Mesenchymal stem cell (in vitro differentiated cells and primary cell): ENCODE measurements around the gene MADD.

Experiments used
- DNase-seq: peaks from one replicate; pipeline ENCODE4 v3.0.0-alpha.2; 2013
- H2AFZ ChIP-seq: one replicate; pipeline ENCODE4 v1.6.1; 2013; ENCODE audit warnings: low read depth, mild to moderate bottlenecking, control low read depth, inconsistent platforms, low read length, moderate library complexity
- H2AK5ac ChIP-seq: 2 replicates; pipeline ENCODE4 v1.6.1; 2013; ENCODE audit warnings: low read length, moderate library complexity, mild to moderate bottlenecking, inconsistent platforms; ENCODE audit not compliant: severe bottlenecking
- H2BK120ac ChIP-seq: one replicate; pipeline ENCODE4 v1.6.1; 2013; ENCODE audit warnings: low read depth, mild to moderate bottlenecking, inconsistent platforms, low read length, moderate library complexity
- H2BK12ac ChIP-seq, 2 experiments: one replicate each; pipeline ENCODE4 v1.6.1; 2013; ENCODE audit warnings: inconsistent platforms in 2 of 2, low read length in 2 of 2, mild to moderate bottlenecking in 2 of 2, moderate library complexity in 2 of 2, control low read depth in 1 of 2
- H2BK15ac ChIP-seq: one replicate; pipeline ENCODE4 v1.6.1; 2013; ENCODE audit warnings: mild to moderate bottlenecking, low read depth, inconsistent platforms; ENCODE audit not compliant: poor library complexity, severe bottlenecking
- H2BK5ac ChIP-seq: 2 replicates; pipeline ENCODE4 v1.6.1; 2013; ENCODE audit warnings: low read depth, mild to moderate bottlenecking, low read length, control low read depth, inconsistent platforms; ENCODE audit not compliant: poor library complexity, severe bottlenecking
- H3K14ac ChIP-seq, 2 experiments: one replicate each; pipeline ENCODE4 v1.6.1; 2013; ENCODE audit warnings: inconsistent platforms in 2 of 2, low read length in 2 of 2, control low read depth in 1 of 2, mild to moderate bottlenecking in 1 of 2, moderate library complexity in 1 of 2
- H3K18ac ChIP-seq, 2 experiments: one replicate each; pipeline ENCODE4 v1.6.1; 2013; ENCODE audit warnings: inconsistent platforms in 2 of 2, low read length in 2 of 2, control low read depth in 1 of 2, low read depth in 1 of 2, mild to moderate bottlenecking in 1 of 2
- H3K23ac ChIP-seq, 2 experiments: one replicate each; pipeline ENCODE4 v1.6.1; 2013; ENCODE audit warnings: inconsistent platforms in 2 of 2, low read length in 2 of 2, mild to moderate bottlenecking in 2 of 2, moderate library complexity in 2 of 2, control low read depth in 1 of 2
- H3K27ac ChIP-seq: 2 replicates; pipeline ENCODE4 v1.5.1; 2013; ENCODE audit warnings: mild to moderate bottlenecking, moderate library complexity, low read length, control low read depth, inconsistent platforms; ENCODE audit not compliant: poor library complexity, severe bottlenecking
- H3K27me3 ChIP-seq, 2 experiments: 2 replicates each; pipeline versions ENCODE4 v1.6.1 to v1.7.0; 2013; ENCODE audit warnings: low read length in 2 of 2, mild to moderate bottlenecking in 2 of 2, moderate library complexity in 2 of 2, control low read depth in 1 of 2, inconsistent platforms in 1 of 2; ENCODE audit not compliant: control insufficient read depth in 1 of 2, insufficient read depth in 1 of 2
- H3K36me3 ChIP-seq, 2 experiments: 2 replicates each; pipeline versions ENCODE4 v1.6.1 to v1.7.0; 2013; ENCODE audit warnings: low read length in 2 of 2, control low read depth in 1 of 2, inconsistent platforms in 1 of 2, low read depth in 1 of 2, mild to moderate bottlenecking in 1 of 2; ENCODE audit not compliant: insufficient read depth in 2 of 2, control insufficient read depth in 1 of 2
- H3K4ac ChIP-seq, 2 experiments: one replicate each; pipeline ENCODE4 v1.6.1; 2013; ENCODE audit warnings: inconsistent platforms in 2 of 2, low read length in 2 of 2, mild to moderate bottlenecking in 2 of 2, moderate library complexity in 2 of 2, control low read depth in 1 of 2, low read depth in 1 of 2
- H3K4me1 ChIP-seq: 2 replicates; pipeline ENCODE4 v1.6.1; 2013; ENCODE audit warnings: low read depth, low read length, control low read depth; ENCODE audit not compliant: control insufficient read depth, insufficient read depth
- H3K4me2 ChIP-seq: 2 replicates; pipeline ENCODE4 v1.6.1; 2013; ENCODE audit warnings: low read length, mild to moderate bottlenecking, inconsistent platforms; ENCODE audit not compliant: poor library complexity, severe bottlenecking
- H3K4me3 ChIP-seq, 2 experiments: 2 replicates each; pipeline versions ENCODE4 v1.5.1 to v1.7.0; 2013; ENCODE audit warnings: low read length in 2 of 2, mild to moderate bottlenecking in 2 of 2, control low read depth in 1 of 2, low read depth in 1 of 2; ENCODE audit not compliant: insufficient read depth in 1 of 2
- H3K79me1 ChIP-seq: replicated peaks from 2 replicates; pipeline ENCODE4 v1.6.1; 2013; ENCODE audit warnings: mild to moderate bottlenecking, control low read depth, low read length, inconsistent platforms; ENCODE audit not compliant: poor library complexity, severe bottlenecking
- H3K9ac ChIP-seq: 2 replicates; pipeline ENCODE4 v1.7.0; 2013; ENCODE audit warnings: mild to moderate bottlenecking, low read length, moderate library complexity
- H3K9me3 ChIP-seq: 2 replicates; pipeline ENCODE4 v1.7.0; 2013; ENCODE audit warnings: mild to moderate bottlenecking, low read length; ENCODE audit not compliant: control insufficient read depth
- H4K8ac ChIP-seq: one replicate; pipeline ENCODE4 v1.6.1; 2013; ENCODE audit warnings: inconsistent platforms, mild to moderate bottlenecking, low read length, moderate library complexity
- H4K91ac ChIP-seq: one replicate; pipeline ENCODE4 v1.6.1; 2013; ENCODE audit warnings: mild to moderate bottlenecking, low read length, inconsistent platforms
- WGBS: methylation state at CpG from one replicate; pipeline ENCODE4 v1.1.7; 2013; ENCODE audit warnings: mixed read lengths; 5-methylcytosine and 5-hydroxymethylcytosine counted together

The MADD gene

GRCh38 chr11:47335733-47336132 lies 65.8 kb downstream of the MADD start:
- 83% methylated on average over 9 of the region's 9 CpGs for WGBS
- no peak overlapping the region for H3K4ac ChIP-seq
- no peak overlapping the region for H3K4me2 ChIP-seq
- H3K79me1 ChIP-seq = no peaks in the 10 kb centered on the region
- no peak overlapping the region for H3K14ac ChIP-seq
- H2AFZ ChIP-seq = no peak overlapping the region
- DNase-seq = no peak
- H3K9ac ChIP-seq = no peak overlapping the region
- no peak overlapping the region for H2BK120ac ChIP-seq
- H2BK5ac ChIP-seq = no peak overlapping the region
- no peak overlapping the region for H3K4me3 ChIP-seq
- no peak overlapping the region for H4K8ac ChIP-seq
- H3K36me3 ChIP-seq = peaks cover 0 to 7% of the 10 kb centered on the region in 2 experiments
- no peak overlapping the region for H3K27ac ChIP-seq
- no peak overlapping the region for H2AK5ac ChIP-seq
- no peak overlapping the region for H3K18ac ChIP-seq
- peaks cover 0 to 21% of the 10 kb centered on the region in 2 experiments for H3K27me3 ChIP-seq
- no peak overlapping the region for H2BK15ac ChIP-seq
- H2BK12ac ChIP-seq = no peak overlapping the region
- H3K23ac ChIP-seq = no peak overlapping the region
- H4K91ac ChIP-seq = no peak overlapping the region
- no peaks in the 10 kb centered on the region for H3K9me3 ChIP-seq
- peaks cover 2% of the 10 kb centered on the region for H3K4me1 ChIP-seq

DNA sequence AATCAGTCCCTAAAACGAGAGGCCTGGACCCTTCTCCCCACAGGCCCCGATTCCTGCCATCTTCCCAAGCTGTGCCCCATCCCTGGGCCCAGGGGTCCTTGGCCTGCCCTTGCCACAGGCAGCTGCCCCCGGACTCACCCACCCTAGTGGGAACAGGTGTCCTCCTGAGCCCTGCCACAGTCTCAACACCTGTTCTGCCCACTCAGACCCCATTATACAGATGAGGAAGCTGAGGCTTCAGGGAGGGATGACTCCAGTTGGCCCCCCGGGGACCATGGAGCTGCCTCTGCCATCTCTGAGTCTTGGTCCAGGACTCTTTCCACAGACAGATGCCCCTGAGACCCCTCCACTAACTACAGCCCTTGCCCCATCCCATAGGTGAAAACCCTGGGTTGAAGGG lies 66.7 kb downstream of the MADD start:
- peaks cover 2% of the 10 kb centered on the region for H3K4me1 ChIP-seq
- WGBS = 88% methylated on average over 2 of the region's 4 CpGs

DNA sequence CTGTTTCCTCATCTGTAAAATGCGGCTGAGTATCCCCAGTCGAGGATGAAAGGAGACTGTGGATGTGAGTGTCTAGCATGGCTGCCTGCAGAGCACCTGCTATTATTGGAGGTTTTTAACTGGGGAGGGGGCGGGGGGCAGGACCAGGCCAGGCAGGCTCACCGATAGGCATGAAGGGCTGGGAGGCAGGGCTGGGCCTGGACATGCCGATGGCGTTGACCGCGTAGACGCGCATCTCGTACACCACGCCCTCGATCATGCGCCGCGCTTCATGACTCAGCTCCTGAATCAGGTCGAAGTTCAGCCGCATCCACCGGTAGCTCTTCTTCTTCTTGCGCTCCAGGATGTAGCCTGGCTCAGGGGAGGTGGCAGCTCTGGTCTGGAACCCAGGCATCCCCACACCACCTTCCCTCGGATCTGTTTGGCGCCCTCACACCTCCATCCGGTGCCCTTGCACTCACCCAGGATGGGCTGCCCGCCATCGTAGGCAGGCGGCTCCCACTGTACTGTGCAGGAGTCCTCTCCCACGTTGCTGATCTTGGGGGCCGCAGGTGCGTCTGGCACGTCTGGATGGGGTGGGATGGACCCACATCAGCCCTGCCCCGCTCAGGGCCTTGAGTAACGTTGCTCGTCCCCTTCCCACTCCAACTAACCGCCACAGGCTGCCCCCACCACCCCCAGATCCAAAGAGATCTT lies 67.4 kb downstream of the MADD start:
- WGBS = 90% methylated on average over 32 of the region's 34 CpGs
- H2BK15ac ChIP-seq = no peak overlapping the region
- H2BK12ac ChIP-seq = no peak overlapping the region
- H3K9ac ChIP-seq = no peak overlapping the region
- H3K23ac ChIP-seq = no peak overlapping the region
- no peak overlapping the region for H3K14ac ChIP-seq
- no peak overlapping the region for H3K4me3 ChIP-seq
- H3K4me1 ChIP-seq = peaks cover 2% of the 10 kb centered on the region
- H4K8ac ChIP-seq = no peak overlapping the region
- H2AK5ac ChIP-seq = no peak overlapping the region
- no peak overlapping the region for H3K18ac ChIP-seq
- H2BK120ac ChIP-seq = no peak overlapping the region
- no peaks in the 10 kb centered on the region for H3K36me3 ChIP-seq
- H3K27me3 ChIP-seq = peaks cover 0 to 21% of the 10 kb centered on the region in 2 experiments
- no peak overlapping the region for H3K4ac ChIP-seq
- no peak overlapping the region for H2AFZ ChIP-seq
- no peak overlapping the region for H3K27ac ChIP-seq
- H2BK5ac ChIP-seq = no peak overlapping the region
- no peaks in the 10 kb centered on the region for H3K79me1 ChIP-seq
- no peak overlapping the region for H4K91ac ChIP-seq
- no peak overlapping the region for H3K4me2 ChIP-seq
- no peak for DNase-seq
- H3K9me3 ChIP-seq = no peaks in the 10 kb centered on the region

More for the DNA sequence above, 66.7 kb downstream of the MADD start:
- Histone ChIP-seq H3K9me3 (no peaks in the 10 kb centered on the region), H2AFZ (no peak overlapping the region), H4K91ac (no peak overlapping the region), H3K4me3 (no peak overlapping the region), H2BK12ac (no peak overlapping the region), H3K79me1 (no peaks in the 10 kb centered on the region), H2BK15ac (no peak overlapping the region), H3K4me2 (no peak overlapping the region), H4K8ac (no peak overlapping the region), H2AK5ac (no peak overlapping the region), H3K27me3 (peaks cover 0 to 21% of the 10 kb centered on the region in 2 experiments), H3K14ac (no peak overlapping the region), H3K18ac (no peak overlapping the region), H3K4ac (no peak overlapping the region), H2BK120ac (no peak overlapping the region), H3K27ac (no peak overlapping the region), H3K36me3 (peaks cover 0 to 4% of the 10 kb centered on the region in 2 experiments), H3K23ac (no peak overlapping the region), H2BK5ac (no peak overlapping the region), H3K9ac (no peak overlapping the region)
- no peak for DNase-seq

DNA sequence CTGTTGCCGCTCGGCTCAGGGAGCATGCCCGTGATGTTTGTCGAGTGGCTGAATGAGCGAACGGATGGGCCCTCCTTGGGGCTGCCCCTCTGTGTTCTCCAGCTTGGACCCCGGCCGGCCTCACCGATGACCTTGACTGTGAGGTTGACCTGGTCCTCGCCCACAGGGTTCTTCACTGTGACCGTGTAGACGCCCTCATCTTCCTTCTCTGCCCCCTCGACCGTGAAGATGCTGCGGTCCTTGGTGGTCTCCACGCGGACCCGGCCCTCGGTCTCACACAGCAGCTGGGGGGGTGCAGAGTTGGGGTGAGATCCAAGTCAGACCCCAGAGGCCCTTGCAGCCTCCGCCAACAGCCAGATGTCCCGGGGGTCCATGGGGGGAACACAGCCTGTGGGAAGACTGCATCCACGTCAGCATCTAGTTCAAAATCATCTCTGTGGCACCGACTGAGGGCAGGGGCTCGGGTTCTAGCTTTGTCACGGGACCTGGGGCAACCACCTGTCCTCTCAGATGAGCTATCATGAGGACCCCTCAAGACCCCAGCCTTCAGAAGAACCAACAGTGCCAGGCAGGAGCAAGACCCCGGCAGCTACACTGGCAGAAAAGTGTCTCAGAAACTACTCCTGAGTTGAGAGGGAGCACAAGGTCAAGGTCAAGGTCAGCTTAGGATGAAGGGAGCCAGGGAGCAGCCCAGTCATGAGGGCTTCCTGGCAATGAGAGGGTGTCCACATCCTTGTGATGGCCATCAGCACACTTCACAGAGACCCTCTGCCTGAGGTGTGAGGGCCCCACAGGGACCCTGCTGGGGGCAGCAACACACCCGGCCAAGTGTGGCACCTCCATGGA lies 68.7 kb downstream of the MADD start:
- Histone ChIP-seq H2BK5ac (no peak overlapping the region), H2AK5ac (no peak overlapping the region), H3K36me3 (no peaks in the 10 kb centered on the region), H2BK120ac (no peak overlapping the region), H4K91ac (no peak overlapping the region), H3K79me1 (no peaks in the 10 kb centered on the region), H3K27ac (no peak overlapping the region), H2AFZ (no peak overlapping the region), H3K9ac (no peak overlapping the region), H4K8ac (no peak overlapping the region), H3K4ac (no peak overlapping the region), H3K23ac (no peak overlapping the region), H3K14ac (no peak overlapping the region), H2BK12ac (no peak overlapping the region), H3K18ac (no peak overlapping the region), H3K9me3 (no peaks in the 10 kb centered on the region), H3K4me2 (no peak overlapping the region), H3K27me3 (peaks cover 0 to 24% of the 10 kb centered on the region in 2 experiments), H2BK15ac (no peak overlapping the region), H3K4me1 (peaks cover 2% of the 10 kb centered on the region), H3K4me3 (no peak overlapping the region)
- 90% methylated on average over 27 of the region's 27 CpGs for WGBS
- no peak for DNase-seq
